ENCODE measurements around the gene SRPRB. TPM values are rescaled to one million over a fixed set of nuclear protein-coding genes. Genes with fewer than 3 reads are reported as not detected.

The SRPRB gene
- total RNA-seq, 1 experiment from 2014 or later, result 69.9 TPM

DNA sequence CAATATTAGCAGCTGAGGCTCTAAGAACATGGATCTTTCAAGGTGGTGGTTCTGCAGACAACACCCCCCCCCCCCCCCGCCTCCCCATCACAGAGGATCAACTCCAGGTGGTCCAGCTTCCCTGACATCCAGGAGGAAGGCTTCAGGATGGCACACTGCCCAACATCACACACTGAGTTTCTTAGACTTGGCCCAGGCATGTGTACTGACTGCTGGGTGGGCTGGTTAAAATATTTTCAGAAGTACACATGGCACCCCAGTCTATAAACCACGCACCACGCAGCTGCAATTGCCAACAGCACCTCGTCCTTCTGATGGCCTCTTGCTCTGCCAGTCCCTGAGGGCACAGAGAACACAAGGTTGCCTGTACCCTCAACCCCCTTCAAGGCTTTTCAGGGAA lies 22.1 kb downstream of the SRPRB start:
- Histone ChIP-seq H3K27me3 (replicated peaks) (no peaks in the 10 kb centered on the region), H3K27ac (no peak overlapping the region)
- DNase-seq (ENCODE audit: low read depth in 1 of 2, low spot score in 2 of 2), result no peak

DNA sequence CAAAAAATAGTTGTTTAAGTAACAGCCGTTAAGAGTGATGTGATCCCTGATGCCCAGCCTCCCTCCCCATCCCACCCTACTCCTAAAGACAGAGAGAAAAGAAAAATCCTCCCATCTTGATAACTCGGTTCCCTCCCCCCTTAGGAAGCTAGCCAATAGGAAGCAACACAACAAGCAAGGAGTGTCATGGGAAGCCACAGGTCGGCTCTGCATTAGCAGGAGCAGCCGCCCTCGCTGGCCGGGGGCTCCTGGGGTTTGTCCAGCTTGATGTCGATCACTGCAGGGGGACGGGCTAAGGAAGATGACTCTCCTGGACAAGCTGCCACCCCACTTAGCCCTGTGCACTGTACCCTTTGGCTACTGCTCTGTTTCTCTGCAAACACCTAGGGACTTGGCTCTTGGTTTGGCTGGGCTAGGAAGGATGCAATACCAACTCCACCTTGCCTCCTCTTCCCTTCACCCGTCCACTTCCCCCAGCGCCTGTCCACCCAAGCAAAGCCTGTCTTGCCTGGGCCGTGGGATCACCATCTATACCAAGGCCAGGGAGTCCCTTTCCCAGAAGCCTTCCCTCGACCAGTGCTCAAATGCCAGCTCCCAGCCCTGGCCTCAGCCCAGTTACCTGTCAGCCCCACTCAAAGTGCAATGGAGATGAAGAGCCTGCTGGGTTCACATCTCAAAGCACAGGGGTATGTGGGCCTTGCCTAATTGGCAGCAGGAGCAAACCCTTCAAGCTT lies 23.1 kb downstream of the SRPRB start:
- Histone ChIP-seq H3K27me3 (replicated peaks) (no peaks in the 10 kb centered on the region), H3K4me1 (replicated peaks) (no peaks in the 10 kb centered on the region), H3K27ac (no peak overlapping the region), H3K9me3 (replicated peaks) (no peaks in the 10 kb centered on the region), H3K36me3 (no peaks in the 10 kb centered on the region), H3K4me3 (no peak overlapping the region)
- DNase-seq (ENCODE audit: low read depth in 1 of 2, low spot score in 2 of 2), result no peak

More for the DNA sequence above, 22.1 kb downstream of the SRPRB start:
- H3K4me3 ChIP-seq, result no peak overlapping the region
- H3K4me1 ChIP-seq (replicated peaks), result no peaks in the 10 kb centered on the region
- peaks cover 4% of the 10 kb centered on the region; the same call in 1 of the 2 replicates for H3K36me3 ChIP-seq
- no peaks in the 10 kb centered on the region for H3K9me3 ChIP-seq (replicated peaks)

DNA sequence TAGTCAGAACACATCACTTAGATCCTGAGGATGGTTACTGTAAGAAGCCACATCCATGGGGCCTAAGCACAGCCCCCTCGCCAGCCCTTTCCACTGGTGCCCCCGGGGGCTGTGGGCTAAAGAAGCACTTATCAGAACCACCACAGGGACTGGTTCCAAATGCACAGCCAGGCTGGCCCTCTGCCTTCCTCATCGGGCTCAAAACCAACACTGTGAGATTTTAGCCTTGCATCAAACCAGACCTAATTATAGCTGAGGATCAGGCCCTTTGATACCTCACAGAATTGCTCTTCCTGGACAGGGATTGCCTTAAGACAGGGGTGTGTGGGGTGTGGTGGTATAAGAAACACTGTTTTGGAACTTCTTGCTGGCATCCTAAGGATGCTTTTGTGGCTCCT lies 23.7 kb downstream of the SRPRB start:
- no peaks in the 10 kb centered on the region for H3K36me3 ChIP-seq
- no peaks in the 10 kb centered on the region for H3K4me1 ChIP-seq (replicated peaks)
- no peaks in the 10 kb centered on the region for H3K9me3 ChIP-seq (replicated peaks)
- H3K27ac ChIP-seq, result no peak overlapping the region
- no peak for DNase-seq (ENCODE audit: low read depth in 1 of 2, low spot score in 2 of 2)
- H3K27me3 ChIP-seq (replicated peaks), result no peaks in the 10 kb centered on the region
- no peak overlapping the region for H3K4me3 ChIP-seq

DNA sequence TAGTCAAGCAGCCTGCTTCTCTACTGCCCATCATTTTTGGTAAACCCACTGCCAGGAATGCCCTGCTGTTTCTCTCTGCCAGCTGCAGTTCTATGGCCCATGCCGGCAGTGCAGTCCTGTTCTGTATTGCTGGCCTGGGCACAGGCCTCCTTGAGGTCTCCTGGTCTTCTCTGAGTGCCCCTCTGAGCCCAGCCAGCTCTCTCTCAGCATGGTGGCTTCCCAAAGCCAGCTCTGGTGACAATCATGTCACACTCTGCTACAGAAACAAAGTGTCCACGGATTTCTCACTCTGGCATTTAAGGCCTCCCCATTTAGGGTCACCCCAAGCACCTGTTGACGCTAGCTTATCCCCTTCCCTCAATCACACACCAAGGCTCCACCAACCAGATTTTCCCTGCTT lies 24.5 kb downstream of the SRPRB start:
- Histone ChIP-seq H3K36me3 (no peaks in the 10 kb centered on the region), H3K4me3 (no peak overlapping the region), H3K9me3 (replicated peaks) (no peaks in the 10 kb centered on the region), H3K27me3 (replicated peaks) (no peaks in the 10 kb centered on the region), H3K4me1 (replicated peaks) (no peaks in the 10 kb centered on the region), H3K27ac (no peak overlapping the region)
- no peak for DNase-seq (ENCODE audit: low read depth in 1 of 2, low spot score in 2 of 2)

DNA sequence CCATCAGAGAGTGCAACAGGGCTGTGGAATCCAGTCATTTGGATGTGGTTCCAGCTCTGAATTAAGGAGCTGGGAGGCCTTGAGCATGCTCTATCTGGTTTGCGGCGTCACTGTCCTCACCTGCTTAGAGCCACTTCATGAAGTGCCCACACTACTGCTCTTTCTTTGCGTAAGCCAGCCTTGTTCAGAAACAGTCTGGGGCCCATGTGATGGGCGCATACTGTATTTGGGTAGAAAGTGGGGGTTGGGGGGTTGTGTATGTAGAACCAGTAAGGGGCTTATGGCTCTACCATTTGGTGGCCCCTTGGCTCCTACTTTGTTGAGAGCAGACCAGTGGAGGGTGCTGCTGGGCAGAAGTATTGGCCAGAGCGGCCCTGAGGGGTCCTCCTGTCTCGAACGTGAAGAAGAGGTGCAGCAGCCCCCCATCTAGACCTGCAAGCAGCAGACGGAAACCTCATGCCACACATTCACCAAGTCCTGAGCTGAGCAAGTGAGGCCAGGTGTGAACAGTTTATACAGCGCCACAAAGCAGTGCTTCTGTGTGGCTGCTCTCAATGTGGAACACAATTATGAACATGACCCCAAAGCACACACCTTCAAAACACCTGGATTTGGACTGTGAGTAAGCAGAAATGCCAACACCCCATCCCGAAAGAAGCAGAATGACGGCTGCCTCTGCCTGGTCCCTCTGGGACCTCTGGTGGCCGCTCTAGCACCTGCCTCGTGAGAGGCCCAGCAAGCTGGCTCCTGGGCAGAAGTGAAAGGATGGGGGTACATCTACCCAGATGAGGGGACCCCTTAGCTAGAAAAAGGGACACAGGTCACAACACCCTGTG lies 26.6 kb downstream of the SRPRB start:
- Histone ChIP-seq H3K4me1 (replicated peaks) (no peaks in the 10 kb centered on the region), H3K9me3 (replicated peaks) (no peaks in the 10 kb centered on the region), H3K4me3 (no peak overlapping the region), H3K27ac (no peak overlapping the region), H3K36me3 (no peaks in the 10 kb centered on the region), H3K27me3 (replicated peaks) (no peaks in the 10 kb centered on the region)
- no peak for DNase-seq (ENCODE audit: low read depth in 1 of 2, low spot score in 2 of 2)

DNA sequence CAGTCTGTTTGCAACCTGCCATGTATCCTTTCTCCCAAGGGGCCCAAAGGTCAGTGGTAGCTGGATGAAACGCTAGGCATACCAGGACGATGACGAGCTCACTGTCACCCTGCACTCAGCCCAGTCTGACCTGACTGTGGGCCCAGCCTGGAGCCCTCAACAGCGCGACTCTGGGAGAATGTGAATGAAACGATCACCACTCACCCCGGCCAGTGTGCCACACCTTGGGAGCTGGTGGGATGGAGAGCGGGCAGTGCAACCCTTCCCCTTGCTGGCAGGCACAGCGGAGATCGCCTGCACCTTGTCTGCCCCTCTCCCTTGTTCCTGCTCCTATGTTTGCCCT lies 27.2 kb downstream of the SRPRB start:
- Histone ChIP-seq H3K4me3 (no peak overlapping the region), H3K4me1 (replicated peaks) (no peaks in the 10 kb centered on the region), H3K9me3 (replicated peaks) (no peaks in the 10 kb centered on the region), H3K27ac (no peak overlapping the region), H3K27me3 (replicated peaks) (no peaks in the 10 kb centered on the region), H3K36me3 (no peaks in the 10 kb centered on the region)
- DNase-seq (ENCODE audit: low read depth in 1 of 2, low spot score in 2 of 2), result no peak

DNA sequence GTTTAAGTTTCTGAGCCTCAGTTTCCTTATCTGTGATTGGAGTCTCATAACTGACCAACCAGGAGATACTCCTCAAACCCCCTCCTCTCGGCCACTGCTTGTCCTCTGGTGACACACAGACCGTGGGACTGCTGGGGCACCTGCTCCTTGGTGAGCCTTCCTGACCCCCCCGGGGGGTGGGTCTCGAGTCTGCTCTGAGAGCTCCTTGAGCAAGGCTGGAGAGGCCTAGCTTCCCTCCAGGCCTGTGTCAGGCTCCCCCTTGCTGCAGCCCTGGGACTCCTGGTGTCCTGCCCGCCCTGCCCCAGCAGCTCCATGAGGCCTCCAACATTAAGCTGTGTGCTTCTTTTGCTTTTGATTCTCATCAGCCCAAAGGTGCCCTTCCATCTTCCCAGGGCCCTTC lies 27.7 kb downstream of the SRPRB start:
- Histone ChIP-seq H3K4me3 (no peak overlapping the region), H3K27me3 (replicated peaks) (no peaks in the 10 kb centered on the region), H3K36me3 (no peaks in the 10 kb centered on the region), H3K9me3 (replicated peaks) (no peaks in the 10 kb centered on the region), H3K4me1 (replicated peaks) (no peaks in the 10 kb centered on the region), H3K27ac (no peak overlapping the region)
- no peak for DNase-seq (ENCODE audit: low read depth in 1 of 2, low spot score in 2 of 2)

DNA sequence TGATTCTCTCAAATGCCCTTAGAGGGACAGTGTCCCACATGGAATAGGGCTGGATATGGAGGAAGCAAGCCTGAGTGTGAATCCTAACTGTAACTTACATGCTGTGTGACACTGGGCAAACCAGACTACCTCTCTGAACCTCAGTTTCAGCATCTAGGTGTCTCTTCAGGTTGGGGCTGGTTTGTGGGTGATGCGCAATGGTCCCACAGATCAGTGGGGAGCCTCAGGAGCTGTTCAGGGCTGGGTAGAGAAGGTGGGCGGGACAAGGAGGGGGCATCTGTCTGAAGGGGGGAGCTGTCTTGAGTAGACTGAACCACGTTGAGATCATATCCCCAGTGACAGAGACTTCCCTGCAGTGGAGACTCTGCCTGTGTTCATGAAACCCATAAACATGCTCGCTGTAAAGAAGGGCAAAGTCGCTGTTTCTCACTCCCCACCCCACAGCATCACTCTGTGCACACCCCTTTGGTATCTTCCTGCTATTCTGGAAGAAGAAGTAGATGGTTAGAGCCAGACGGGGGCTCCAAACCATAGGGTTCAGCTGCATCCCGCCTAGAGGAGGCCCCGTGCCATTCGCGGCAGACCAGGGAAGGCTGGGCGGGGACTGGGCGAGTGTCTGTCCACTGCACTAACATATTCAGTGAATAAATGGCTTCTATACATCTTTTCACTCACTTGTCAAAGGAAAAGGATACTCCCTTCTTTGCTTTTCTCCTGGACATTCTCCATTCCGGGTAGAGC lies 28.4 kb downstream of the SRPRB start:
- no peaks in the 10 kb centered on the region for H3K36me3 ChIP-seq
- H3K27me3 ChIP-seq (replicated peaks), result no peaks in the 10 kb centered on the region
- no peaks in the 10 kb centered on the region for H3K4me1 ChIP-seq (replicated peaks)
- H3K4me3 ChIP-seq, result no peak overlapping the region
- no peaks in the 10 kb centered on the region for H3K9me3 ChIP-seq (replicated peaks)
- no peak for DNase-seq (ENCODE audit: low read depth in 1 of 2, low spot score in 2 of 2)
- no peak overlapping the region for H3K27ac ChIP-seq

DNA sequence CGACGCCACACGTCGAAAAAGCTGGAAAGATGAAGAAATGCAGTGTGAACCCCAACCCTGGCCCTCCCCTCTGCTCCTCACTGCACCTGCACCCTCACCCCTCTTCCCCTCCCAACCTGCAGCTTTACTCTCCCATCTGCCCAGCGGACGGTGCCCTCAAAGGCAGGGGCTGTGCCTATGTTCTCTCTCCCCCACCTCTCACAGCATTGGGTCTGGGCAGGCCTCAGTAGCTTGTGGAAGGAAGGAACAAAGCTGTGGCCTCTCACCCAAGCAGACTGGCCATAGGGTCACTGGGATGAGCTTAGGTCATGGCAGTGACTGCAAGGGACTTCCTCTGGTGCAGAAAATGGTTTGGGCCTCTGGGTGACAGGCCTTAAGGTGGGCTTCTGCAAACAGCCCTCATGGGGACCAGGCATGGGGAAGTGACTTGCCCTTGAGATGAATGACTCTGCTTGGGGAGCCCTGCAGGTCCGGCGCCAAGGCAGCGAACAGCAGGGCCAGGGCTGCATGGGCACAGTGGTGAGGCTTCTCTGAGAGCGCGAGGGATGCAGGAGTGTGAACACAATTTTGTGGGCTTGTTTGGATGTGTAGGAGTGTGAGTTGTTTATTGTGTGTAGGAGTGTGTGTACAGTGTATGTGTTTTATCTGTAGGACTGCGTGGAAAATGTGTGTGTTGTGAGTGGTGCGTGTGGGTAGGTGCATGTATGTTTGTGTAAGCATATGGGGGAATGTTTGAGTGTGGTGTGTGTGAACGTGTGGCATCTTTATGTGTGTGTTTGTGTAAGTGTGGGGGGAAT lies 29.2 kb downstream of the SRPRB start:
- Histone ChIP-seq H3K9me3 (replicated peaks) (no peaks in the 10 kb centered on the region), H3K36me3 (no peaks in the 10 kb centered on the region), H3K27ac (no peak overlapping the region), H3K4me1 (replicated peaks) (no peaks in the 10 kb centered on the region), H3K27me3 (replicated peaks) (no peaks in the 10 kb centered on the region), H3K4me3 (no peak overlapping the region)
- no peak for DNase-seq (ENCODE audit: low read depth in 1 of 2, low spot score in 2 of 2)

DNA sequence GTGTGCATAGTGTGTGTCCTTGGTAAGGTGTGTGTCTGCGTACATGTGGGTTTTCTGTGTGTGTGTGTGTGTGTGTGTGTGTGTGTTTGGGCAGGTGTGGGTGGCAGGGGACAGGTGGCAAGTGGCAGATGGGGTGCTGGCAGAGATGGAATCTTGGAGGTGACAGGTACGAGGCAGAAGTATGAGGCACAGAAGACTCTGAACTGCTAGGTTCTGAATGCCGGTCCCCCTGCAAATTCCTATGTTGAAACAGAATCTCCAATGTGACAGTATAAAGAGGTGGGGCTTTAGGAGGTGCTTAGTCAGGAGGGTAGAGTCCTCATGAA lies 29.8 kb downstream of the SRPRB start:
- Histone ChIP-seq H3K4me1 (replicated peaks) (no peaks in the 10 kb centered on the region), H3K4me3 (no peak overlapping the region), H3K9me3 (replicated peaks) (no peaks in the 10 kb centered on the region), H3K27me3 (replicated peaks) (no peaks in the 10 kb centered on the region), H3K27ac (no peak overlapping the region), H3K36me3 (no peaks in the 10 kb centered on the region)
- no peak for DNase-seq (ENCODE audit: low read depth in 1 of 2, low spot score in 2 of 2)

DNA sequence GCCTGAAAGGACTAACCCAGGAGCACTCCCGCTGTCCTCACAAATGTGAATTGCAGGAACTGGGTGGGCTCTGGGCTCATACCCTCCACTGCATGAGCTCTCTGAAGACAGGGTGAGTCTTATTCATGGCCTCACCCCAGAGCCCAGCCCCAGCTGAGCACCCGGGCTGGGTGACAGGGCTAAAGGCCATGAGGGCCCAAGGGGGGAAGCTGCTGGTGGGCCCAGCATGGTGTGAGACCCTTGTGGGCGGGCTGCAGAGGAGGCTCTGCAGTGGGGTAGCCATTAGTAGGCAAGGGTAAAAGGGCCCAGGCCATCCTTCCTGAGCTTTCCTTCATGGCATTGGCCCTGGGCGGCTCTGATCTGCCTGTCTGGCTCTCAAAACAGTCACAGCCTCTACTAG lies 30.3 kb downstream of the SRPRB start:
- no peak overlapping the region for H3K4me3 ChIP-seq
- H3K9me3 ChIP-seq (replicated peaks), result no peaks in the 10 kb centered on the region
- H3K4me1 ChIP-seq (replicated peaks), result no peaks in the 10 kb centered on the region
- no peaks in the 10 kb centered on the region for H3K36me3 ChIP-seq
- H3K27ac ChIP-seq, result no peak overlapping the region
- H3K27me3 ChIP-seq (replicated peaks), result no peaks in the 10 kb centered on the region
- no peak for DNase-seq (ENCODE audit: low read depth in 1 of 2, low spot score in 2 of 2)

DNA sequence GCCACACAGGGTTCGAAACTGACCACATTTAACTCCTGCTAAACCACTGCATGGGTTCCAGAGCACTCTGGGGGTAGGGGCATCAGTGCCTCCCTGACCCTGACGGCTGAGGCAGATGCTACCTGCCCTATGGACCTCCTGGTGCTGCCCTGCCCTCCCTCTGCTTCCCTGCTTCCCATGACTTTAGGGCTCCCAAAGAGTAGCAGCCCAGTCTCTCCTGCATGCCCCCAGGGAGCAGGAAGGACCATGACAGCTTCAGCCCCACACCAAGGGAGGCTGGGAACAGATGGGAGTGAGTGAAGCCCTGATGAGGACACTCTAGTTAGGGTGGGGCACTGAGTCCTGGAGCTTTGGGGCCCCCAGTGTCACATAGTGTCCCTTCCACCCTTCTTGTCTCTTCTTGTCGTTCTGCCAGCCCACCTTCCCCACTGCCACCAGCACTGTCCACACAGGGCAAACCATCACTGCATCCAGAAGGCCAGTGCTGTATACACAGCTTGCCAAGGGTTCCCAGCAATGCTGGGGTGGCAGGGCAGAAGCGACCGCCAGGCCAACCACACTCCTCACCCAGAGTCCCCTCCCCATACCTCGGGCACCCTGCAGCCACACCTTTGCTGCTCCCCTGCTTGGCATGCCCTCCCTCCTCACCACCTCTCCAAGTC lies 31.0 kb downstream of the SRPRB start:
- Histone ChIP-seq H3K9me3 (replicated peaks) (no peaks in the 10 kb centered on the region), H3K27me3 (replicated peaks) (no peaks in the 10 kb centered on the region), H3K4me1 (replicated peaks) (no peaks in the 10 kb centered on the region), H3K4me3 (no peak overlapping the region), H3K36me3 (no peaks in the 10 kb centered on the region), H3K27ac (no peak overlapping the region)
- no peak for DNase-seq (ENCODE audit: low read depth in 1 of 2, low spot score in 2 of 2)
